Nephron (organoid): Measurements from ENCODE around the gene EPYC.

ENCODE experiments used
- H3K27ac Mint-ChIP-seq, 3 experiments: 2 replicates each; pipeline ENCODE4 v1.8.0; 2020; ENCODE audit warnings: mixed read lengths in 3 of 3, mild to moderate bottlenecking in 2 of 3, moderate library complexity in 1 of 3
- H3K27me3 Mint-ChIP-seq: 2 replicates; pipeline ENCODE4 v1.8.0; 2021; ENCODE audit warnings: low read depth, mild to moderate bottlenecking, moderate library complexity, mixed read lengths
- H3K36me3 Mint-ChIP-seq: 2 replicates; pipeline ENCODE4 v1.8.0; 2020; ENCODE audit warnings: low read depth, mixed read lengths
- H3K4me1 Mint-ChIP-seq: 2 replicates; pipeline ENCODE4 v1.8.0; 2020; ENCODE audit warnings: mixed read lengths
- H3K4me3 Mint-ChIP-seq, 3 experiments: 2 replicates each; pipeline ENCODE4 v1.8.0; 2020; ENCODE audit warnings: mild to moderate bottlenecking in 3 of 3, mixed read lengths in 3 of 3, moderate library complexity in 2 of 3
- H3K9me3 Mint-ChIP-seq: 2 replicates; pipeline ENCODE4 v1.8.0; 2020; ENCODE audit warnings: mixed read lengths
- TF ChIP-seq, protein P1 (sequence below), 3 experiments: fragments of 200-600 bp; sonication (generic); IDR thresholded peaks; one replicate each; pipeline ENCODE4 v1.5.0; 2021; ENCODE audit warnings: antibody characterized with exemption in 3 of 3; ENCODE audit not compliant: unreplicated experiment in 3 of 3

EPYC gene

DNA sequence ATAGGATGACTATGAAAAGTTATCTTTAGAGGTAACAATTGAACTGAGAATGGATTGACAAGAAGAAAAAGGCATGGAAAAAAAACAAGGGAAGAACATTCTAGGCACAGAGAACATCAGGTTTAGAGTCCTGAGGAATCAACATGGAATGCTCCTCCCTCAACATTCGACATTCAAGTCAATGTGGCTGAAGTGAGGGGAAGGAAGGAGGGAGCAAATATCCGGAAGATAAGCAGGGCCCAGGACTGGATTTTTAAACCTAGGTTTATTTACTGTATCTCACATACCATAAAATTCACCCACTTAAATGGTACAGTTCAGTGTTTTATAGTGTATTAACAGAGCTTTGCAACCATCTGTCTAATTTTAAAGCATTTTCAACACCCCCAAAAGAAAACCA is 40.2 kb downstream of the EPYC start:
- no peak overlapping the region for H3K4me3 Mint-ChIP-seq
- no peaks in the 10 kb centered on the region for H3K36me3 Mint-ChIP-seq
- TF ChIP-seq, protein P1, sequence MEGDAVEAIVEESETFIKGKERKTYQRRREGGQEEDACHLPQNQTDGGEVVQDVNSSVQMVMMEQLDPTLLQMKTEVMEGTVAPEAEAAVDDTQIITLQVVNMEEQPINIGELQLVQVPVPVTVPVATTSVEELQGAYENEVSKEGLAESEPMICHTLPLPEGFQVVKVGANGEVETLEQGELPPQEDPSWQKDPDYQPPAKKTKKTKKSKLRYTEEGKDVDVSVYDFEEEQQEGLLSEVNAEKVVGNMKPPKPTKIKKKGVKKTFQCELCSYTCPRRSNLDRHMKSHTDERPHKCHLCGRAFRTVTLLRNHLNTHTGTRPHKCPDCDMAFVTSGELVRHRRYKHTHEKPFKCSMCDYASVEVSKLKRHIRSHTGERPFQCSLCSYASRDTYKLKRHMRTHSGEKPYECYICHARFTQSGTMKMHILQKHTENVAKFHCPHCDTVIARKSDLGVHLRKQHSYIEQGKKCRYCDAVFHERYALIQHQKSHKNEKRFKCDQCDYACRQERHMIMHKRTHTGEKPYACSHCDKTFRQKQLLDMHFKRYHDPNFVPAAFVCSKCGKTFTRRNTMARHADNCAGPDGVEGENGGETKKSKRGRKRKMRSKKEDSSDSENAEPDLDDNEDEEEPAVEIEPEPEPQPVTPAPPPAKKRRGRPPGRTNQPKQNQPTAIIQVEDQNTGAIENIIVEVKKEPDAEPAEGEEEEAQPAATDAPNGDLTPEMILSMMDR (IDR thresholded peaks at IDR 0.05; ENCODE audit: unreplicated experiment in 3 of 3), result no peak
- H3K9me3 Mint-ChIP-seq, result peaks cover 3% of the 10 kb centered on the region
- no peak overlapping the region for H3K27ac Mint-ChIP-seq
- peaks cover 16% of the 10 kb centered on the region for H3K4me1 Mint-ChIP-seq
- no peaks in the 10 kb centered on the region for H3K27me3 Mint-ChIP-seq

DNA sequence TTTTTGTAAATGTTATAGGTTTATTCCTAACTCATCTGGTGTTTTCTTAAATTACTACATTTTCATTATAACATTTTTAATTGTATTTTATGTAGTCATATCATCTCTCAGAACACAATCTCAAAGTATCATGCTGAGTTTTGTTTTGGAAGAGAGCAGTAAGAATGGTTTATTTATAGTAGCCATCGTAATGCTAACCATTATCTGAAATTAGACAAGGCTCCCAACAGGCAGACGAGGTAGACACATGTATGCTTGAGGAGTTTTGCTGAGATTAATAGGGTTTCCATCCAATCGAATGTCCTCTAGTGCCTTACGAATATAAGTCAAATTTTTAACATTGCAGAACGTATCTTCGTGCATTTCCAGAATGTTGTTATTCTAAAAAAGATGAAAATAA is 40.8 kb downstream of the EPYC start:
- H3K27me3 Mint-ChIP-seq, result no peaks in the 10 kb centered on the region
- peaks cover 3% of the 10 kb centered on the region for H3K9me3 Mint-ChIP-seq
- peaks cover 23% of the 10 kb centered on the region for H3K4me1 Mint-ChIP-seq
- H3K27ac Mint-ChIP-seq, result no peak overlapping the region
- TF ChIP-seq, protein P1 (IDR thresholded peaks at IDR 0.05; ENCODE audit: unreplicated experiment in 3 of 3), result no peak
- H3K36me3 Mint-ChIP-seq, result no peaks in the 10 kb centered on the region
- H3K4me3 Mint-ChIP-seq, result no peak overlapping the region

DNA sequence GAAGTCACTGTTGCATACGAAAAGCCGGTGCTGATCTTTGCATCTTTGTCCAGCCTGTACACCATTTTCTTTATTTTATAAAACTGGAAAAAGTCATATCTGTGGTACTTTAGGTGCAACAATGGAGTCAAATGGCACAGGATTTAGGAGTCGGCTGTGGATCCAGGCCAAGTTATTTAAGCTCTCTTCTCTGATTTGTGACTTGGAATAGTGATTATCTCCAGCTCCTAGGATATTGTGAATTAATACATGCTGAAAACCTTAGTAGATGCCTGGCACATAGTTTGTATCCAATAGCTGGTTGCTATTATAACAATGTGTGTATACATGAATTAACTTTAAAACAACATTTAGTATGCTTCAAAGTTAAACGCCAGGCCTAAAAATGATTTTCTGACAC is 43.6 kb downstream of the EPYC start:
- no peaks in the 10 kb centered on the region for H3K36me3 Mint-ChIP-seq
- no peaks in the 10 kb centered on the region for H3K27me3 Mint-ChIP-seq
- no peak overlapping the region for H3K27ac Mint-ChIP-seq
- H3K4me3 Mint-ChIP-seq, result no peak overlapping the region
- TF ChIP-seq, protein P1 (IDR thresholded peaks at IDR 0.05; ENCODE audit: unreplicated experiment in 3 of 3), result no peak
- peaks cover 26% of the 10 kb centered on the region for H3K4me1 Mint-ChIP-seq
- H3K9me3 Mint-ChIP-seq, result peaks cover 3% of the 10 kb centered on the region

DNA sequence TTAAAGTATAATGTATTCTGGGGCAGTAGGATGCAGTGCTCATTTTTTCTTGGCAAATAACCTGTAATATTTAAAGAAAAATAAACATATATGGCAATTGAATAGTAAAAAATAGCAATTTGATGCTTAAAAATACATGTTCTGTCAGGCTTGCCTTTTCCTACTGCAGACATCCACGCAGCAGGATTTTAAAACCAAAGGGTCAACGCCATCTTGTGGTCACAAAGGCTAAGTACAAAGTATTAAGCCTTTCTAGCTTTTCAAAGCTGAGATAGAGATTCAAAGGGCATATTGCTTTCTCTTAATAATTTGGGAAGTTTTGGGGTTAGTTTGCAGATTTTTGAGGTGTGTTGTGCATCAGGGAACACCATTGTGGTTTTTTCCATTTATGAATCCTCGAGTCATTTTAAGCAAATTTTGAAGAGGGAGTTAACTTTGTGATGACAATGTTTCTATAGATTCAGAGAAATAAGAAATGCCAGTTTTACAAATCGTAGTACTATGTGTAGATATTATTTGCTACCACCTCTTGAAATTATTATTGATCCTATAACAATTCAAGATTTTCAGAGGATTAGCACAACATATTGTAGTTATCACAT is 45.1 kb downstream of the EPYC start:
- TF ChIP-seq, protein P1 (IDR thresholded peaks at IDR 0.05; ENCODE audit: unreplicated experiment in 3 of 3), result peak; percentile 67 to 75 (median 71)
- Mint-ChIP-seq H3K4me3 (no peak overlapping the region), H3K4me1 (peaks cover 26% of the 10 kb centered on the region), H3K27me3 (no peaks in the 10 kb centered on the region), H3K27ac (peak overlapping the region in 1 of 3 experiments; percentile 57), H3K9me3 (peaks cover 3% of the 10 kb centered on the region), H3K36me3 (no peaks in the 10 kb centered on the region)

DNA sequence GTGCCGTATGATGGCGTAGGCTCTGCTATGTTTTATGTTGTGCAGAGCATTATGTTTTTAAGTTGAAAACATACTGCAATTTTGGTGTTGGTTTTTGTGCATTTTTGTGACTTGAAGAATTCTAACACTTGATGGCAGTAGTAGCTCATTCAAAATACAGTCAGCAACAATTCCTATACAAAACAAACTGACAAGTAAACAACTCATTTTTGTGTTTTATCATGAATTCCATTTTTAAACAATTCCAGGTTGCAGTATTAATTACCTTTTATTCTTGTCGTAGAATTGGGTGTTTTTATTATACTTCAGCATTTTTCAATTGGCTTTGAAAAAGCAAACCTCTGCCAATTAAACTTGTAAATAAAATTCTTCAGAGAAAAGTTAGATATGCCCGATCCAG is 45.7 kb downstream of the EPYC start:
- H3K36me3 Mint-ChIP-seq, result no peaks in the 10 kb centered on the region
- H3K27ac Mint-ChIP-seq, result peak overlapping the region in 2 of 3 experiments; percentile 25 to 57
- H3K4me1 Mint-ChIP-seq, result peaks cover 26% of the 10 kb centered on the region
- no peak overlapping the region for H3K4me3 Mint-ChIP-seq
- H3K9me3 Mint-ChIP-seq, result no peaks in the 10 kb centered on the region
- TF ChIP-seq, protein P1 (IDR thresholded peaks at IDR 0.05; ENCODE audit: unreplicated experiment in 3 of 3), result peak in 1 of 3 experiments; percentile 9
- no peaks in the 10 kb centered on the region for H3K27me3 Mint-ChIP-seq

DNA sequence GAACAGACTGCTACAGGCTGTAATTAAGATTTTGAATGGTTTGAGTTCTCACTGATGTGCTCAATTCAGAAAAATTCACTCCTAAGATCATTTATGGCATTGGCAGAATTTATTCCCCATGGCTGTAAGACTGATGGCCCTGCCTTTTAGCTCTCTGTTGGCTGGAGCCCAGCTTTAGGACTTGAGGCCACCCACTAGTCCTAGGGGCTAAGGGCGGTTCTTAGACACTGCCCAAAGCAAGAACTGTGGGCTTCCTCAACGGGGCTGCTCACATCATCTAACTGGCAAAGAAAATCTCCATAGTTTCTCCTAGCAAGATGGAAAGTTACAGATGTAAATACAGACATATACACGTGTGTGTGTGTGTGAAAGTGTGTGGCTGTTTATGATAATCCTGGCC is 46.4 kb downstream of the EPYC start:
- peaks cover 26% of the 10 kb centered on the region for H3K4me1 Mint-ChIP-seq
- H3K27me3 Mint-ChIP-seq, result peaks cover 3% of the 10 kb centered on the region
- TF ChIP-seq, protein P1 (IDR thresholded peaks at IDR 0.05; ENCODE audit: unreplicated experiment in 3 of 3), result no peak
- no peak overlapping the region for H3K4me3 Mint-ChIP-seq
- H3K36me3 Mint-ChIP-seq, result no peaks in the 10 kb centered on the region
- H3K27ac Mint-ChIP-seq, result peak overlapping the region; percentile 9 to 58 (median 57)
- no peaks in the 10 kb centered on the region for H3K9me3 Mint-ChIP-seq
